Activated naive CD4-positive, alpha-beta T cell treated with anti-CD3 and anti-CD28 coated beads, Interleukin-2, amount 50 U/mL, for 72 hours (primary cell): ENCODE measurements around the gene USP17L22. TPM values are rescaled to one million over a fixed set of nuclear protein-coding genes. Genes with fewer than 3 reads are reported as not detected.
"Not testable (repeated sequence)": the region's sequence is repeated elsewhere in the genome, so short reads cannot be mapped to it uniquely, and the experiment has no call there.

ENCODE experiments used
- ATAC-seq, 2 donors: fragments of 150-1000 bp; cut with Tn5 transposase; 2 replicates each; pipeline ENCODE4 v1.10.0; 2021; ENCODE audit warnings: mild to moderate bottlenecking in 2 of 2, moderate library complexity in 2 of 2
- DNase-seq, 2 donors: peaks; one replicate each; pipeline ENCODE4 v3.0.0; 2021 to 2022; ENCODE audit warnings: low spot score in 2 of 2
- H3K27ac Mint-ChIP-seq, 2 donors: one replicate each; pipeline ENCODE4 v1.8.0; 2022; ENCODE audit warnings: mild to moderate bottlenecking in 2 of 2, mixed read lengths in 2 of 2
- H3K36me3 Mint-ChIP-seq, 2 donors: one replicate each; pipeline ENCODE4 v1.8.0; 2022; ENCODE audit warnings: mixed read lengths in 2 of 2
- H3K9me3 Mint-ChIP-seq, 2 donors: one replicate each; pipeline ENCODE4 v1.8.0; 2022; ENCODE audit warnings: mixed read lengths in 2 of 2
- total RNA-seq, 2 donors: library from RNA; stranded (reverse); gene quantifications; one replicate each; pipeline ENCODE4 v1.2.3, GENCODE V29; 2022

Gene USP17L22
- total RNA-seq = not detected

DNA sequence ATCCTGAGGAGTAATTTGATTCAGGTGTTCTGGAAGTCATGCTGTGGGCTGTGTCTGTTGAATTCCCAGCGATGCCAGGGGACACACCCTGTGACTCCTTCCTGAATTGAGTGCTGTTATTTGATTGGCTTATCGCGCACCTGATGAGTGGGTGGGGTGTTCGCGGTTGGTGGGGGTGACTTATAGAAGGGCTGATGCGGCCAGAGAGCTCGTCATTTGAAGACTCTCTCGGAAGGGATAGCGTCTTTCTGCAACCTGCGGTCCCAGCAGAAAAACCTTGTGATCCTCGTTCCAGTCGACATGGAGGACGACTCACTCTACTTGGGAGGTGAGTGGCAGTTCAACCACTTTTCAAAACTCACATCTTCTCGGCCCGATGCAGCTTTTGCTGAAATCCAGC lies at the start of gene USP17L22:
TSS of gene USP17L22 (plus strand) at position 301 of the 400 bp plus-strand sequence. CDS start at position 301, 0 bp downstream.
- ATAC-seq, DNase-seq, H3K36me3 Mint-ChIP-seq, H3K9me3 Mint-ChIP-seq, H3K27ac Mint-ChIP-seq: not testable (repeated sequence)

- not testable (repeated sequence) for H3K9me3 Mint-ChIP-seq, DNase-seq, H3K36me3 Mint-ChIP-seq, ATAC-seq, H3K27ac Mint-ChIP-seq
Observed at GRCh38 chr4:9219852-9220251, 47.6 kb upstream of the USP17L22 start, which contains the start of gene USP17L12. USP17L12 (plus strand) TSS chr4:9220152; CDS start chr4:9220152, 0 bp downstream.

DNA sequence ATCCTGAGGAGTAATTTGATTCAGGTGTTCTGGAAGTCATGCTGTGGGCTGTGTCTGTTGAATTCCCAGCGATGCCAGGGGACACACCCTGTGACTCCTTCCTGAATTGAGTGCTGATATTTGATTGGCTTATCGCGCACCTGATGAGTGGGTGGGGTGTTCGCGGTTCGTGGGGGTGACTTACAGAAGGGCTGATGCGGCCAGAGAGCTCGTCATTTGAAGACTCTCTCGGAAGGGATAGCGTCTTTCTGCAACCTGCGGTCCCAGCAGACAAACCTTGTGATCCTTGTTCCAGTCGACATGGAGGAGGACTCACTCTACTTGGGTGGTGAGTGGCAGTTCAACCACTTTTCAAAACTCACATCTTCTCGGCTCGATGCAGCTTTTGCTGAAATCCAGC lies 42.8 kb upstream of the USP17L22 start, which contains the start of gene USP17L13:
TSS of gene USP17L13 (plus strand) at position 301 of the 400 bp plus-strand sequence. CDS start at position 301, 0 bp downstream.
- not testable (repeated sequence) for ATAC-seq, DNase-seq, H3K27ac Mint-ChIP-seq, H3K9me3 Mint-ChIP-seq, H3K36me3 Mint-ChIP-seq

GRCh38 chr4:9230249-9230648 lies 37.2 kb upstream of the USP17L22 start:
- not testable (repeated sequence) for DNase-seq

DNA sequence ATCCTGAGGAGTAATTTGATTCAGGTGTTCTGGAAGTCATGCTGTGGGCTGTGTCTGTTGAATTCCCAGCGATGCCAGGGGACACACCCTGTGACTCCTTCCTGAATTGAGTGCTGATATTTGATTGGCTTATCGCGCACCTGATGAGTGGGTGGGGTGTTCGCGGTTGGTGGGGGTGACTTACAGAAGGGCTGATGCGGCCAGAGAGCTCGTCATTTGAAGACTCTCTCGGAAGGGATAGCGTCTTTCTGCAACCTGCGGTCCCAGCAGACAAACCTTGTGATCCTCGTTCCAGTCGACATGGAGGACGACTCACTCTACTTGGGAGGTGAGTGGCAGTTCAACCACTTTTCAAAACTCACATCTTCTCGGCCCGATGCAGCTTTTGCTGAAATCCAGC lies 33.3 kb upstream of the USP17L22 start, which contains the start of gene USP17L15:
TSS of gene USP17L15 (plus strand) at position 301 of the 400 bp plus-strand sequence. CDS start at position 301, 0 bp downstream.
- not testable (repeated sequence) for ATAC-seq

More at GRCh38 chr4:9230249-9230648, 37.2 kb upstream of the USP17L22 start:
- not testable (repeated sequence) for H3K9me3 Mint-ChIP-seq, ATAC-seq, H3K36me3 Mint-ChIP-seq, H3K27ac Mint-ChIP-seq

DNA sequence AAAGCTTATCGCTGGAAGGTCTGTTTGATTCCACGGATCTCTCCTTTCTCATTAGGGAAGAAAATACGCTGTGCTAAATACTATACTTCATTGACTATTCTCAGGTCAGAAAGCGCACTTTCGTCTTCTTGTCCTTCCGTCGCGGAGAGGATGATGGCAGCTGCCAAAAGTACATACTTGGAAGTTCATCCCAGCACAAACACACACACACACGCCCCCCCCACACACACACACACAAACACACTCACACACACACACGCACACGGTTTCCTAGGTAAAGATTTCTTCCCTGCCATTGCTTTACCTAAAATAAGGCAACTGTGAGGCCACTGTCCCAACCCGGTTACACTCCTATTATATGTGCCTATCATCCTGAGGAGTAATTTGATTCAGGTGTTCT lies 29.0 kb upstream of the USP17L22 start:
- not testable (repeated sequence) for H3K36me3 Mint-ChIP-seq, ATAC-seq, H3K27ac Mint-ChIP-seq, H3K9me3 Mint-ChIP-seq, DNase-seq

More for the DNA sequence above, 33.3 kb upstream of the USP17L22 start, which contains the start of gene USP17L15:
- H3K27ac Mint-ChIP-seq, H3K9me3 Mint-ChIP-seq, H3K36me3 Mint-ChIP-seq, DNase-seq: not testable (repeated sequence)

- H3K27ac Mint-ChIP-seq, H3K36me3 Mint-ChIP-seq, DNase-seq, ATAC-seq, H3K9me3 Mint-ChIP-seq: not testable (repeated sequence)
Observed at GRCh38 chr4:9243579-9243978, 23.8 kb upstream of the USP17L22 start, which contains the start of gene USP17L17. USP17L17 (plus strand) TSS chr4:9243879; CDS start chr4:9243879, 0 bp downstream.

- not testable (repeated sequence) for H3K36me3 Mint-ChIP-seq, H3K9me3 Mint-ChIP-seq, ATAC-seq, H3K27ac Mint-ChIP-seq
- DNase-seq = peak in 1 of 2 donors; percentile 4
Observed at GRCh38 chr4:9247953-9248680, 19.3 kb upstream of the USP17L22 start, which contains the start of gene USP17L18. USP17L18 (plus strand) TSS chr4:9248630; CDS start chr4:9248630, 0 bp downstream.

- DNase-seq, H3K9me3 Mint-ChIP-seq, H3K36me3 Mint-ChIP-seq, H3K27ac Mint-ChIP-seq, ATAC-seq: not testable (repeated sequence)
Observed at GRCh38 chr4:9253078-9253477, 14.3 kb upstream of the USP17L22 start, which contains the start of gene USP17L19. USP17L19 (plus strand) TSS chr4:9253378; CDS start chr4:9253378, 0 bp downstream.

GRCh38 chr4:9257824-9258223 lies 9.6 kb upstream of the USP17L22 start, which contains the start of gene USP17L20:
USP17L20 (plus strand) TSS chr4:9258124; CDS start chr4:9258124, 0 bp downstream.
- not testable (repeated sequence) for H3K27ac Mint-ChIP-seq, DNase-seq, H3K9me3 Mint-ChIP-seq, ATAC-seq, H3K36me3 Mint-ChIP-seq

DNA sequence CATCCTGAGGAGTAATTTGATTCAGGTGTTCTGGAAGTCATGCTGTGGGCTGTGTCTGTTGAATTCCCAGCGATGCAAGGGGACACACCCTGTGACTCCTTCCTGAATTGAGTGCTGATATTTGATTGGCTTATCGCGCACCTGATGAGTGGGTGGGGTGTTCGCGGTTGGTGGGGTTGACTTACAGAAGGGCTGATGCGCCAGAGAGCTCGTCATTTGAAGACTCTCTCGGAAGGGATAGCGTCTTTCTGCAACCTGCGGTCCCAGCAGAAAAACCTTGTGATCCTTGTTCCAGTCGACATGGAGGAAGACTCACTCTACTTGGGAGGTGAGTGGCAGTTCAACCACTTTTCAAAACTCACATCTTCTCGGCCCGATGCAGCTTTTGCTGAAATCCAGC lies 4.8 kb upstream of the USP17L22 start, which contains the start of gene USP17L21:
TSS of gene USP17L21 (plus strand) at position 301 of the 400 bp plus-strand sequence. CDS start at position 301, 0 bp downstream.
- not testable (repeated sequence) for ATAC-seq, H3K36me3 Mint-ChIP-seq, H3K27ac Mint-ChIP-seq, H3K9me3 Mint-ChIP-seq, DNase-seq

GRCh38 chr4:9271719-9272118 lies 4.3 kb downstream of the USP17L22 start:
- not testable (repeated sequence) for H3K9me3 Mint-ChIP-seq, H3K36me3 Mint-ChIP-seq, H3K27ac Mint-ChIP-seq, ATAC-seq
- peak in 1 of 2 donors; percentile 66 for DNase-seq

Other genes starting within 250 kb of the USP17L22 start
- not detected for gene FAM90A26, start 97.2 kb upstream of the USP17L22 start, total RNA-seq
- gene USP17L10, start 57.0 kb upstream of the USP17L22 start, total RNA-seq = not detected
- gene USP17L11, start 52.2 kb upstream of the USP17L22 start, total RNA-seq = not detected
- not detected for gene USP17L12, start 47.5 kb upstream of the USP17L22 start, total RNA-seq
- not detected for gene USP17L13, start 42.7 kb upstream of the USP17L22 start, total RNA-seq
- not detected for gene USP17L15, start 33.2 kb upstream of the USP17L22 start, total RNA-seq
- gene USP17L17, start 23.7 kb upstream of the USP17L22 start, total RNA-seq = not detected
- not detected for gene USP17L18, start 19.0 kb upstream of the USP17L22 start, total RNA-seq
- gene USP17L19, start 14.2 kb upstream of the USP17L22 start, total RNA-seq = not detected
- not detected for gene USP17L20, start 9.5 kb upstream of the USP17L22 start, total RNA-seq
- not detected for gene USP17L21, start 4.7 kb upstream of the USP17L22 start, total RNA-seq
- gene USP17L24, start 57.5 kb downstream of the USP17L22 start, total RNA-seq = not detected
- gene USP17L25, start 62.3 kb downstream of the USP17L22 start, total RNA-seq = not detected
- not detected for gene USP17L26, start 67.0 kb downstream of the USP17L22 start, total RNA-seq
- not detected for gene USP17L5, start 71.8 kb downstream of the USP17L22 start, total RNA-seq
- gene USP17L27, start 76.5 kb downstream of the USP17L22 start, total RNA-seq = not detected
- not detected for gene USP17L28, start 81.3 kb downstream of the USP17L22 start, total RNA-seq
- gene USP17L29, start 86.0 kb downstream of the USP17L22 start, total RNA-seq = not detected
- not detected for gene USP17L30, start 95.5 kb downstream of the USP17L22 start, total RNA-seq
- not detected for gene DEFB131A, start 176.8 kb downstream of the USP17L22 start, total RNA-seq